LNCaP clone FGC (cell line): ENCODE results near the gene PPM1L.
A peak's percentile ranks its signal among the peaks of the same experiment; 100 is the strongest.

Source experiments
- DNase-seq: peaks from one replicate; pipeline ENCODE4 v3.0.0-alpha.2; 2011; ENCODE audit warnings: low read depth
- H3K4me3 ChIP-seq: 2 replicates; pipeline ENCODE4 v1.5.1; 2011; ENCODE audit warnings: mild to moderate bottlenecking, low read depth, low read length, control low read depth
- TF ChIP-seq, protein P1 (sequence below): IDR thresholded peaks from 2 replicates; pipeline ENCODE4 v1.5.1; 2012; ENCODE audit warnings: mild to moderate bottlenecking; ENCODE audit not compliant: control insufficient read depth, insufficient read depth; ENCODE audit errors: extremely low read depth

PPM1L gene

DNA sequence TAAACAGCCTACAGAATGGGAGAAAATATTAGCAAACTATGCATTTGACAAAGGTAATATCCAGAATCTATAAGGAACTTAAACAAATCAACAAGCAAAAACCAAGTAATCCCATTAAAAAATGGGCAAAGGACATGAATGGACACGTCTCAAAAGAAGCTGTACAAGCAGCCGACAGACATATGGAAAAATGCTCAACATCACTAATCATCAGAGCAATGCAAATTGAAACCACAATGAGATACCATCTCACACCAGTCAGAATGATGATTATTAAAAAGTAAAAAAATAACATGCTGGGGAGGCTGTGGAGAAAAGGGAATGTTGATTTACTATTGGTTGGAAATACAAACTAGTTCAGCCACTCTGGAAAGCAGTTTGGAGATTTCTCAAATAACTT is 30.7 kb upstream of the PPM1L start:
- no peak for DNase-seq
- H3K4me3 ChIP-seq = no peak overlapping the region
- TF ChIP-seq, protein P1, sequence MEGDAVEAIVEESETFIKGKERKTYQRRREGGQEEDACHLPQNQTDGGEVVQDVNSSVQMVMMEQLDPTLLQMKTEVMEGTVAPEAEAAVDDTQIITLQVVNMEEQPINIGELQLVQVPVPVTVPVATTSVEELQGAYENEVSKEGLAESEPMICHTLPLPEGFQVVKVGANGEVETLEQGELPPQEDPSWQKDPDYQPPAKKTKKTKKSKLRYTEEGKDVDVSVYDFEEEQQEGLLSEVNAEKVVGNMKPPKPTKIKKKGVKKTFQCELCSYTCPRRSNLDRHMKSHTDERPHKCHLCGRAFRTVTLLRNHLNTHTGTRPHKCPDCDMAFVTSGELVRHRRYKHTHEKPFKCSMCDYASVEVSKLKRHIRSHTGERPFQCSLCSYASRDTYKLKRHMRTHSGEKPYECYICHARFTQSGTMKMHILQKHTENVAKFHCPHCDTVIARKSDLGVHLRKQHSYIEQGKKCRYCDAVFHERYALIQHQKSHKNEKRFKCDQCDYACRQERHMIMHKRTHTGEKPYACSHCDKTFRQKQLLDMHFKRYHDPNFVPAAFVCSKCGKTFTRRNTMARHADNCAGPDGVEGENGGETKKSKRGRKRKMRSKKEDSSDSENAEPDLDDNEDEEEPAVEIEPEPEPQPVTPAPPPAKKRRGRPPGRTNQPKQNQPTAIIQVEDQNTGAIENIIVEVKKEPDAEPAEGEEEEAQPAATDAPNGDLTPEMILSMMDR = no peak

DNA sequence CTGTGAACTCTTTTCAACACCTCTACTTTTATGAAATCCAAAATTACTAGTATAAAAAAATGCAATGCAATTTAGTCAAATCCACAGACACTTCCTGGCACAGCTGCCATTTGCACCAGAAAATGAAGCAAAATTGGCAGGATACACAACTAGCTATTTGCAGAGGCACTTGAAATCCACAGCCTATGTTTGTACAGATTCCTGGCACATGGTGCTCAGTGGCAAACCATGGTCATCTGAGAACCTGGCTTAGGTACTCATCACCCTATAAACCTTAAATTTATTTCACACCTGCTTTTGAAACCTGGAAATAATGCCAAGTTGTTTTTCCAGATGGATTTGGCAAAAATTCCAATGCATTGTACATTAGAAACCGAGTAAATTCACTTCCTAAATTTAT is 20.2 kb upstream of the PPM1L start:
- DNase-seq = peak; percentile 78
- H3K4me3 ChIP-seq = no peak overlapping the region
- TF ChIP-seq, protein P1 = no peak

DNA sequence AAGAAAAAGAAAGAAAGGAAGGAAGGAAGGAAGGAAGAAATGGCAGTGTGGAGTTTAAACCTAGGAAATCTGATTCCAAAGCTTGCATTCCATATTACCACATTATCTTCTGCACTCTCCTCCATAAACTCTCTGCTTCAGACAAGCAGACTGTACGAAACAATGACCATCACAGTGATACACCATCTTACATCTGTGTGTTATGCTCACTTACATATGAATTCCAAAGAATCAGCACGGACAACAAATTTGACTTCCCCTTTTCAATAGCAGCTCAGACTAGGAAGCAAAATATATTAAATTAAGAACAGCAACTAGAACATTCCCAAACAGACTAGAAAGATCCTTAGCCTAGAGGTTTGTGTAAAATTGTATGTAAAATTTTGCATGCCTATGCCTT is 18.0 kb upstream of the PPM1L start:
- TF ChIP-seq, protein P1 = no peak
- no peak for DNase-seq
- no peak overlapping the region for H3K4me3 ChIP-seq

DNA sequence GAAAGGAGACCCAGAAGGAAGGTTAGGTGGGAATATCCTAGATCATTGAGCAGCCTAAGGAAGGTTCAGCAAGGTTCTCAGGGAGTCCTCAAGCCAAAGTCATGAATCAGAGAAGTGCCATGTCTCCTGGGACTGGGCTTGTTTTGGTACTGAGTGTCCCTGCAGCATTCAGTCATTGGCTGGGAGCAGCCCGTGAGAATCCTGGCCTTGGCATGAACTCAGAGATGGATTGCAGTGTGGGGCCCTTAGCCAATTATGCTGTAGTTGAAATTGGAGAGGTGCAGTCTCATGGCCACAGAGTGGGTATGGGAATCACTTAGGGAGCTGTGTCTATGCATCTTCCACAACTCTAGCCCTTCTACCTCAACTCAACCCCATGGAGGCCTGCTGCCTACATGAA is 17.0 kb upstream of the PPM1L start:
- no peak overlapping the region for H3K4me3 ChIP-seq
- no peak for DNase-seq
- TF ChIP-seq, protein P1 = no peak

DNA sequence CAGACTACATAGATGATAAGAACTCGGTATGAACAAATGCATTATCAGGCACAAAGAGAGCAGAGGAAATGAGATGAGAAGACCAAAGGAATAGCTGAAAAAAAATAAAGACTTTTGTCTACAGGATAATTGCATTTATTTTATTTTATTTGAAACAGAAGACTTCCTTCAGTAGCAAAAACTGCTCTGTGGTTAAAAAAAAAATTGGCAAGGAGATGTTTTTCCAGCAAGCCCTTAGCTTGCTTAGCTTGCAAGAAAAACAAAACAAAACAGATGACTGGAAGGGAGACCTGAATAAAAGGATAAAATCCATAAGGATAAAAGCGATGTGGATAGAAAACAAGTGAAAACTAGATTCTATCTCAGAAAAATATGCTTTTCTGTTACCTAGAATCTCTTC is 9.1 kb upstream of the PPM1L start:
- no peak overlapping the region for H3K4me3 ChIP-seq
- TF ChIP-seq, protein P1 = no peak
- no peak for DNase-seq

DNA sequence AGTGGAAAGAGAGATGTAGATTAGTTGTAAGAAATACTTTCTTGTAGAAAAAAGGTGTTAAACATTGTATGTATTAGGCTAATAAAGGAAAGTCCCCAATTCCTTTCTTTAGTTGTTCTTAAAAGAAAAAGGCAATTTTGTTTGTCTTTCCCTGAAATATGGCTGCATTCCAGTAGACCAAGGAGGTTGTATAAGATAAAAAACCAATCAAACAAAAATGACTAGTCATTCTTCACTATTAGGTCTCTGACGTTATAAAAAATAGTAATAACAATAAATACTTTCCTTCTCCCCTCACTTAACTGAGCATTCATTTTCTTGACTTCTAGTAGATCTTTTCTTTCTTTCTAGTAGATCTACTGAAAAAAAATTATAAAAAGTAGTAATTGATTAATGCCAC is 8.6 kb upstream of the PPM1L start:
- no peak for DNase-seq
- no peak overlapping the region for H3K4me3 ChIP-seq
- TF ChIP-seq, protein P1 = no peak

DNA sequence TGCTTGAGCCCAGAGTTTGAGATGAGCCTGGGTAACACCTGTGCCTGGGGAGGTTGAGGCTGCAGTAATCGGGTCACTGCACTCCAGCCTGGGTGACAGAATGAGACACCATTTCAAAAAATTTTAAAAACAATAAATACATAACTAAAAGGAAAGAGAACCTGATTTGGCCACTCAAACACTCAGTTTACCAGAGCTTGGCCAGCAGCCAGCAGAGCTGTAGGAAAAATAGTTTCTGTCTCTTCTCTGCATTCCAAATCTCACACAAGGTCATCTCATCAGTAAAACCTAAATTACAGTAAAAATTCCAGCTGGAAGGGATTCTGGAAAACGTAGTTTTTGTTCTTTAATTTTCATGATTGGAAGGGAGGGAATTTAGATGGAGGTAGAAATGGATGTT is 7.8 kb upstream of the PPM1L start:
- no peak for DNase-seq

More for the DNA sequence above, 7.8 kb upstream of the PPM1L start:
- H3K4me3 ChIP-seq = no peak overlapping the region
- TF ChIP-seq, protein P1 = no peak
